NT2/D1 (cell line): Measurements from ENCODE around the gene HYDIN.

Source experiments
- SUZ12 ChIP-seq: IDR thresholded peaks from 2 replicates; pipeline ENCODE4 v1.6.1; 2011; ENCODE audit not compliant: insufficient read length, insufficient read depth; ENCODE audit errors: extremely low read depth
- YY1 ChIP-seq: IDR thresholded peaks from 2 replicates; pipeline ENCODE4 v1.6.1; 2011; ENCODE audit not compliant: insufficient read length, insufficient read depth
- ZNF274 ChIP-seq: IDR thresholded peaks from 2 replicates; pipeline ENCODE4 v1.6.1; 2011; ENCODE audit warnings: mild to moderate bottlenecking, low read depth, low read length

- TF ChIP-seq ZNF274, result no peak
- no peak for TF ChIP-seq YY1
- TF ChIP-seq SUZ12, result no peak
Measured at GRCh38 chr16:71249399-71249798, 18.9 kb upstream of the HYDIN start.
